Measurements from ENCODE around the gene FBN1.

The FBN1 gene

DNA sequence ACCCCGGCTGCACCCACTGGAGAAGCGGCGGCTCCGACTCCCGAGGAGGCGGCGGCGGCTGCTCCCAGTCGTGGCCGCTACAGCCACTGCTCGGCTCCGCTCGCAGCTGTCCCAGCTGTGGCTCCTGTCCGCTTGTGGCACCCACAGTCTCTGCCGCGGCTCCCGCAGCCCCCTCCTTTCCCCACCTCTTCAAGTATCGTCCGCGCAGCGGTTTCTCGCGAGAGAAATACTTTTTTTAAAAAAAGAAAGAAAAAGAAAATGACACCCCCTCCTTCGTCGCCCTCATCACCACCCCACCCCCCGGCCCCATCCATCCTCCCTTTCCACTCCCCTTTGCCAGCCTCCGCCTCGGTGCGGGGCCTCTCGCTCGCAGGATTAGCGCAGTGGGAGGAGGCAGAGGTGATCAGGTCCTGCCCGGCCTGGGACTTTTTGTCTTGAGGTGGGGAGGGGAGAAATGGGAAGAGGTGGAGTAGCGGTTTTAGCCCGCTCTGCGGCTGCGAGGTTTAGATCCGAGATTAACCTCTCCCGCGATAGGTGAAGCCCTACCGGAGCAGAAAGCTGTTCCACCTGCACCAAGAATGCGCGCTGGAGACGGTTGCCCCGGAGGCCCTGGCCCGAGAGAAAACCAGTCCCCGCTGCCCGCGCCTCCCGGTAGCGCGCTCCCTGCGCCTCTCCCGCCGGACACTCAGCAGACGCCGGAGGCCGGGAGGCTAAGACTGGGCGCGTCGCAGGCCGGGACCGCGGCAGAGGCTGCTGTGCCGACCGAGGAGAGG lies at the start of gene FBN1:
Gene FBN1 (minus strand): TSS at position 152 of the 773 bp plus-strand sequence. CDS start 940 bp downstream, outside the sequence.
- DNase-seq = no peak

DNA sequence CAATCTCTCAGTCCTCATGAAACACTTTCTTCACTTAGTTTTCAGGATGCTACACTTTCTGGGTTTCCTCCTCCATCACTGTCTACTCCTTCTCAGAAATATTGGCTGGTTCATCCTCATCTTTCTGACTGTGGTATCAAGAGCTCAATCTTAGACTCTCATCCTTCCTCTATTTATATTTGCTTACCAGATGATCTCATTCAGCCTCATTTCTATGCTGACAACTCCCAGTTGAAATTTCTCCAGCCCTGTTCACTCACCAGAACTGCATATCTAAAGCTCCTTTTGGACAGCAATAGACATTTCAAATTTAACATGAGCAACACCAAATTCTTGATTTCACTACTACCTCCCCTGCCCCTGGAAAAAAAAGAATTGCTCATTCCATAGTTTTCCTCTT lies 48.0 kb upstream of the FBN1 start:
- no peak for DNase-seq

DNA sequence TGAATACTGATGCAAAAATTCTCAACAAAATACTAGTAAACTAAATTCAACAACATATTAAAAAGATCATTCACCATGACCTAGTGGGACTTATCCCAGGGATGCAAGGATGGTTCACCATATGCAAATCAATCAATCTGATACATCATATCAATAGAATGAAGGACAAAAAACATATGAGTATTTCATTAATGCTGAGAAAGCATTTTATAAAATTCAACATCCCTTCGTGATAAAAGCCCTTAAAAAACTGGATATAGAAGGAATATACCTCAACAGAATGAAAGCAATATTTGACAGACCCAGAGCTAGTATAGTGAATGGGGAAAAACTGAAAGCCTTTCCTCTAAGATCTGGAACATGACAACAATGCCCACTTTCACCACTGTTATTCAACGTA lies 43.0 kb upstream of the FBN1 start:
- DNase-seq = no peak

DNA sequence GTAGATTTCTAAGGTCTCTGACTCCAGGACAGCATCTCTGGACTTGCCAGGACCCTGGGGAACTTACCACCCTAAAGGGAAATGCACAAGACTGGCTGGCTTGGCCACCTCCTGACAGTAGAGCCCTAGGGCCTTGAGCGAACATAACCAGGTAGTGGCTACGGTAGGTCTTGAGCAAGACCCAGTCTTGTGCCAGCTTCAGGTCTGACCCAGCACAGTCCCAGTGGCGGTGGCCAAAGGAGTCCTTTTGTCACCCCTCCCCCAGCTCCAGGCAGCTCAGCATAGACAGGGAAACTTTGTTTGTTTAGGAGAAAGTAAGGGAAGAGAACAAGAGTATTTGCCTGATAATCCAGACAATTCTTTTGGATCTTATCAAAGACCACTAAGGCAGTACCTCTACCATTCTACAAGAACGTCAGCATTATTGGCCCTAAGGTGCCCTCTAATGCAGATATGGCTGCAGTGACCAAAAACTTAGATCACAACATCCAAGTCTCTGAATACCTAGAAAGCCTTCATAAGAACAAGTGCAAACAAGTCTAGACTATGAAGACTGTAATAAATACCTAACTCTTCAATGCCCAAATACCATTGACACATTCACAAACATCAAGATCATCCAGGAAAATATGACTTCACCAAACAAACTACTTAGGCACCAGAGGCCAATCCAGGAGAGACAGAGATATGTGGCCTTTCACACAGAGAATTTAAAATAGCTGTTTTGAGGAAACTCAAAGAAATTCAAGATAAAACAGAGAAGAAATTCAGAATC lies 38.7 kb upstream of the FBN1 start:
- DNase-seq = no peak

- DNase-seq = no peak
Measured at GRCh38 chr15:48682942-48683651, 37.6 kb upstream of the FBN1 start.

- no peak for DNase-seq
Measured at GRCh38 chr15:48681353-48681752, 35.8 kb upstream of the FBN1 start.

GRCh38 chr15:48680841-48681240 lies 35.3 kb upstream of the FBN1 start:
- DNase-seq = no peak

DNA sequence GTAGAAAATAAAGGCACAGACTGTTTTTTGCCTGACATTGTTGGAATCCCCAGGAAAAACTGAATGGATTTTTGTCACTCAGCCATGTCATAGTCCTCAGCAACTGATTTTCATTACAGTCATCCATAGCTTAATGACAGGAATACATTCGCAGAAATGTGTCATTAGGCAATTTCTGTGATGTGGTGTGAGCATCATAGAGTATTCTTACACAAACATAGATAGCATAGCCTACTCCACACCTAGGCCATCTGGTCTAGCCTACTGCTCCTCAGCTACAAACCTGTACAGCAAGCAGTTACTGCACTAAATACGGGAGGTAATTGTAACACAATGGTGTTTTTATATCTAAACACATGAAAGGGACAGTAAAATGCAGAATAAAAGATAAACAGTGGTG lies 34.4 kb upstream of the FBN1 start:
- no peak for DNase-seq

DNA sequence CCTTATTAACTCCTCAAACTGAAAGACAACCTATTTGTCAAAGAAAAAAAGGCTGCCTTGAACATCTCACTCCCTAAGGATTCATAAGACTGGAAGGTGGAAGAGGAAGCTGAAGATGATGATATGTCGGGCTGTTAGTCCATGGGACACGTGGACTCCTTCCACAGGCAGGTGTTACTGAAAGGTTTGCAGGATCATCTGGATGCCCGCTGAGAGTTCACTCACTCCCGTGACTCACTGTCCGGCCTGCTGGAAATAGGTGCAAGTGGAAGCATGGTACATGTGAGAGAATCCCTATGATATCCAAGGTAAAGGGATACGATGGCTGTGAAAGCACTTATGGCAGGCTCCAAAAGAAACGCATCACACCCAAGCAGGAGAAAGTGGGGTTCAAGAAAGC lies 33.3 kb upstream of the FBN1 start:
- DNase-seq = no peak

DNA sequence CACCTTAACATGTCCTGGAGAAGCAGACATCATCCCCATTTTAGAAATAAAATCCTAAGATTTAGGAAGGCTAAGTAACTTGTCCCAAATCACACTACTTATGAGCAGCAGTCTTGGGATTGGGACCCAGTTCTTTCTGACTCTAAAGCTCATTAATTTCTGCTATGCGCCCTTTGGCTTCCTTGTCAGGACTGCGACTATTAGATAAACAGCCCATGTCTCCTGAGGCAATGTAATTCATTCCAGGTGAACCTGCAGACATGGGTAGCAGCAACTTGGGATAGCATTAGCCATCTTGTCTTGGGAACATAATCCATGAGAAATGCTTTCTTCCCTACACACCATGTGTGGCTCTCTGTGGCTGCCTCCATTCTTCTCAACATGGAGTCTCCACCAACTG lies 32.3 kb upstream of the FBN1 start:
- no peak for DNase-seq

GRCh38 chr15:48675436-48675835 lies 29.9 kb upstream of the FBN1 start:
- no peak for DNase-seq

DNA sequence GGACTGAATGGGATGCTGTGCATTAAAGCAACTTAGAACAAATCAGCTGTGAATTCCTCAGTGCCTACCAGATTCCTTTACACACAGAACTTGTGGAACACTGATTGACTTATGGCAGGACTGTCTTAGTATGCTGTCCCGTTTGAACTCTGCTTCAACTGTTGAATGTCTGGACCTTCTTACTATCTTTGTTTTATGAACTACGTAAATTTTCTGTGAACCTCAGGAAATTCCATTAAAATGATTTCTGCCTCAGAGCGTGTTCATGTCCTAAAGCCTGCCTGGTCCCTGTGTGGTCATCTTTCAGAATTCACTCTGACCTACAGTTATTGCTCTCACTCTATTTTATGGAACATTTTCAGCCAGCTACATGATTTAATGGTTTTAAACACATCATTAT lies 29.4 kb upstream of the FBN1 start:
- DNase-seq = no peak

DNA sequence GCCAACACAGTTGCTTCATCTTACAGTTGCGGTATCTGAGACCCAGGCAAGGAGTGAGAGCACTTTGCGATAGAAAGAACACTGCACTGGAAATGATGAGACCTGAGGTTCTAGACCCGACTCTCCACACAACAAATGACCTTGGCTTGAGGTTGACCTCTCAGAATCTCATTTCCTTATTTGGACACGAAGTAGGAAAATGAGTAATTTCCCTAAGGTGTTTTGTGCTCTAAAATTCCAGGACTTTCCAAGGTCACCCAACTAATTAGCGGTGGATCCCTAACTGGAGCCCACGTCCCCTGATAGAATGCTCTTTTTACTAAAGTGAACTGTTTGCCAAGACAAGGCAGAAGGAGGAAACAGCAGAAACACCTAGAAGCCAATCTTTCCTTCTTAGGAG lies 26.7 kb upstream of the FBN1 start:
- no peak for DNase-seq

DNA sequence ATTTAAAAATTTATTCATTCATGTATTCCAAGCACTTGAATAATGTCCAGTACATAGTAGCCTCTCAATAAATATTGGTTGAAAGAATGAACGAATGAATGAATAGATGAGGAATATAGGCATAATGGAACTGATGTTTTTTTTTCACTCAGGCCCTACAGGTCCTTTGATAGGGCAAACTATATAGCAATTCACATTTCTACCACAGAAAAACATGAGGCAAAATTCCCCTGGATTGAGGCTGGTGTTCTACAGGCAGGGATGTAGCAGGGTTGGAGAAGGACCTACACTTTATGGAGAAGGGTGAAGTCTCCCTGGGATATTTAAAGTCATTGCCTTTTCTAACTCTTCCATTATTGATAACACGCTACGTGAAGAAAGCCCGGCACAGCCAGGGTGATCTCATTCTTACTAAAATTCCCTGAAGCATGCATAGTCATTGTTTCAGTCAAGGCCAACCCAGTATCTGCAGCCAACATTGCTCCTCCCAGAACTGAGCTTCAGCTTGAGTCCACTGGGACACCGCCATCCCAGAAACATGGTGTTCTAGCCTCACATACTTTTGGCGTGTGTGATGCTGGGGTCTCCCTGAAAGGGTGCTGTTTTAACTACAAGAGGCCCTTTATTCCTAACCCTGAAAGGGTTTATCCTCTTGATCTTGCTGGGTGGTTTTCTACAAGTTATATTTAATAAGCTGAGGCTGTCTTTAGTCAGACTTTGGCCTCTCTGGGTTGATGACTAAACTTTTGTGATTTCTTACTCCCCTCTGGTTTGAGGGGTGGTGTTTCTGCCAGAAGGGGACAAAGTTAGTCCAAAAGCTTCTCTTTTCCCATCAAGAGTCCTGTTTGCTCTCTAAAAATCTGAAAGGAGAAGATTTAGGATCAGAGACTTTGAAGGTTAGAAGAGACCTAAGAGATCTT lies 25.9 kb upstream of the FBN1 start:
- no peak for DNase-seq

GRCh38 chr15:48667701-48668100 lies 22.2 kb upstream of the FBN1 start:
- DNase-seq = no peak

- no peak for DNase-seq
Measured at GRCh38 chr15:48664436-48664835, 18.9 kb upstream of the FBN1 start.

GRCh38 chr15:48657950-48658591 lies 12.6 kb upstream of the FBN1 start:
- no peak for DNase-seq

- DNase-seq = no peak
Measured at GRCh38 chr15:48654801-48655200, 9.3 kb upstream of the FBN1 start.

DNA sequence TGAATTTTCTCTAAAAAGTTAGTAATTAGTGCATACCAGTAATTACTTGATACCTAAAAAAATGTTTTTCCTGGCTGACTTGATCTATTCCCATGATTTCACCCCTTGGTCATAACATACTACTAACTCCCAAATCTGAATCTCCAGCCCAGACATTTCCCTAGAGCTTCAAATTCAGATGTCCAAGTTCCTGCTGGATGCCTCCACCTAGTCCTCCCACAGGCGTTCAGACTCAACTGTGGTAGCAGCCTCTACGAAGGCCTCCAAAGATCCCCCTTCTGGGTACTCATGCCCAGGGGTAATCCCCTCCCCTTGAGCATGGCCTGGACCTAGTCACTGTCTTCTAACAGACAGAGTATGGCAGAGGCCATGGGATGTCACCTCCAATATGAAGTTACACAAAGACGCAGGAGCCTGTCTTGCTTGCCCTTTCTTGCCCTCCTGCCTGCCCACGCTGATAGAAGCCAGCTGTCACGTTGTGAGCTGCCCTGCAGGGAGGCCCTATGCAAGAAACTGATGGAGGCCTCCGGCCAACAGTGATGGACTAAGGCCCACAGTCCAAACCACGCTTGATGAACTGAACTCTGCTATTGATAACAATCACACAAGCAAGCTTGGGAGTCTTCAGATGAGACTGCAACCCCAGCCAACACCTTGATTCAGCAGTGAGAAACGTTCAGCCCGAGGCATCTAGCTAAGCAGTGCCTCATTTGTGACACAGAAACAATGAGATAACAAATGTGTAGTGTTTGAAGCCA lies 8.6 kb upstream of the FBN1 start:
- no peak for DNase-seq

DNA sequence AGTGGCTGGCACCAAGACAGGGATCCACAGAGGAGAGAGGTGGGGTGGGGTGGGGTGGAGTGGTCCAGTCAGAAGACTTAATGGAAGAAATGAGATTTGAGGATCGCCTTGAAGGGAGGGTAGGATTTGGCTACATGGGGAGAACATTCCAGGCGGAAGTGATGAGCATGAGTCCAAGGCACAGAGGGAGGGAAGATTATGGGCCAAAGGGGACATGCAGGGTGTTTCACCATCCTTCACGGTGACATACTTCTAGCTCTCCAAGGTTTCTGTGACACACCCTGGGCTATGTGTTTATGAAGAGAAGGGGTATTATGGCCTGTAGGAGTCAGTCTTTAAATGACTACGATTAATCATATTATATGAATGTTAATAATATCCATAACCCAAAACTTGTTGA lies 7.7 kb upstream of the FBN1 start:
- no peak for DNase-seq

GRCh38 chr15:48652510-48653076 lies 7.1 kb upstream of the FBN1 start:
- DNase-seq = no peak
